NCI-H187 (cell line): ENCODE results near the gene TDRD7.
A peak's percentile ranks its signal among the peaks of the same experiment; 100 is the strongest.

Experiments
- DNase-seq, 2 experiments: peaks; one replicate each; lab custom pipeline; 2025; lab: John Stamatoyannopoulos, UW

TDRD7 gene

DNA sequence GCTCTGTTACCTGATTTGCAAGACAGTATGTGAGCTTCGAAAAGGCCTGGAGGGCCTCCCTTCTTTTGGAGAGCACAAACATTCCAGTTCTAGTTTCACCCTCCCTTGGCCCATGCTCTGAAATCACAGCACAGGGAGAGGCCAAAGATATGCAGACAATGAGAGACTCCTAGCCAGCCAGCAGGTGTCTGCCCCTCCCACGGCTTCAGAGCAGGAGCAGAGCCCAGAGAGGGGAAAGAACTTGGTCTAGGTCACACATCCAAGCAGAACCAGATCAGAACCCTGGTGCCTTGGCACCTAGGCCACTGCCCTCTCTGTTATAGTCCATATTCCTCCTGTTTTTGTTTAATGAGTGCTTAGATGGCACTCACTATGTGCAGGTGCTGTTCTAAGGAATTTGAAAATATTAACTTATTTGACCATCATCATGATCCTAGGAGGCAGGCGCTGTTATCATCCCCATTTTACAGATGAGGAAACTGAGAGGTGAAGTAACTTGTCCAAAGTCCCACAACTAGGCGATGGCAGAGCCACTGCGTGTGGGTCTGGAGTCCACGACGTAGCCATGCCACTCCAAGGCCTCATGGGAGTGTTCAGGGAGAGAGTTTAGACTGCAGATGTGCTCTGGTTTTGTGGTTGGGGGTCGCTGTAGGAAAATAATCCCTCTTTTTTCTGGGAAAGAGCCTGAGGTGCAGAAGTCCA, 116.8 kb downstream of the TDRD7 start:
- no peak for DNase-seq

DNA sequence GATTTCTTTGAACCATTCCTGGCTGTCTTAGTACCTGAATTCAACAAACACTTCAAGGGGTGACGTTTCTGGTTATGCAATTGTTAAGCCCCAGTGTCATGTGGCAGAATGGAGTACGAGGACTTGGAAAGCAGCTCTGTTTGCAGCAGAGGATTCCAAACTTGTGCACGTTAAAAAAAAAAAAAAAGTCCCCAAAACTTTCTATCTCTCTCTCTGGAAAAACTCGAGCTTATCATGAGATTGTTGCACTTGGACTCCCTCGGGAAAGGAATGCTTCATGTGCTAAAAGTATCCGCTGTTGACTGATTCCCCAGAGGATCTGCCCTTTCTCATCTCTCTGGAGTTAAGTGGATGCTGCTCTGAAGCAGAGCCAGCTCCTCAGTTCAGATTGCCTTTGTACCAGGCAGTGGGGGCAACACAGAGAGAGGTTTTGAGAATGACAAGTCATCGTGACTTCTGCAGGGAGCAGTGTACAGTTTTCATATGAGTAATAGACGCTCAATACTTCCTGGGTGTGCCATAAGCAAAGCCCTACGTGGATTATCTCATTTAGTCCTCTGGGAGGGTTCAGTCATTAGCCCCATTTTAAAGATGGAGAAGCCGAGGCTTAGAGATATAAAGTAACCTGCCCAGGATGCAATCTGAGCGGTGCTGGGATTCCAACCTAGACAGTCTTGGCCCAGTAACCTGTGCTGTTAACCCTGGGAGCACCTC, 117.6 kb downstream of the TDRD7 start:
- peak in 1 of 2 experiments; percentile 3 for DNase-seq

DNA sequence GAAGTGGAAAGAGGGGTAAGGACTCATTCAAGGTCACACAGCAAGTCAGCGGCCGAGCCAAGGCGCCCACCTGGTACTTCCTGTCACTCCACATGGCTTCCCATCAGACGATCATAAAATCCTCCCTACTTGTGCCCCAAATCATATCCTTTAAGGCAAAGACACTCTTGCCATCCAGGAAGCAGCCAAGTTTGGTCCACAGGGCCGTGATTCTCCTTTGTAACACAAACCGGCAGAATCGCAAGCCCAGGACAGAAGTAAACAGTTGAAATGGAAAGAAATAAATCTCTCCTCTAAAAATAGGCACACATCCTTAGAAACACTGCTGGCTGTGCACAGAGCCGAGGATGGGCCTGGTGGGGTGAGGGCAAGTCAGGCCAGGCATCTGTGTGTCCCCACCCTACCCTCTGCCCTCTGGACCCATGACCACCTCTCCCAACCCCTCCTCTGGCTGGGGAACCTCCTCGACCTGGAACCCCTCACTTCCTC, 120.0 kb downstream of the TDRD7 start:
- no peak for DNase-seq

DNA sequence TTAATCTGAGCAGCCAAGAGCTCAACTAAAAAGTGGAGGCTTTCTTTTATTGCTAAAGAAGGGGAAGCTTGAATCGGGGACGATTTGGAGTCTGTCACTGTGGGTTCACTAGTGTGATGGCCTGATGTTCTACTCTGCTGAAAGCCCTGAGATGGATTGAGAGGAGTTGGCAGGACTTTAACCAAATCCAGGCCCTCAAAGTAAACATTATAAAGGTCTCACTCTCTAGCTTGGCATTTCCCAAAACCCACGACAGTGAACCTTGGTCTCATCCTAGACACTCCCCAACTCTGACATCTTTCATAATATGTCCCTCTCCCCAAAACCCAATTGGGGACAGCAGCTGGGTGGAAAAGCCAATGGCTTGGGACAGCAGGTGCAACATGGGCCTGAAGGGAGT, 122.3 kb downstream of the TDRD7 start:
- DNase-seq: no peak

DNA sequence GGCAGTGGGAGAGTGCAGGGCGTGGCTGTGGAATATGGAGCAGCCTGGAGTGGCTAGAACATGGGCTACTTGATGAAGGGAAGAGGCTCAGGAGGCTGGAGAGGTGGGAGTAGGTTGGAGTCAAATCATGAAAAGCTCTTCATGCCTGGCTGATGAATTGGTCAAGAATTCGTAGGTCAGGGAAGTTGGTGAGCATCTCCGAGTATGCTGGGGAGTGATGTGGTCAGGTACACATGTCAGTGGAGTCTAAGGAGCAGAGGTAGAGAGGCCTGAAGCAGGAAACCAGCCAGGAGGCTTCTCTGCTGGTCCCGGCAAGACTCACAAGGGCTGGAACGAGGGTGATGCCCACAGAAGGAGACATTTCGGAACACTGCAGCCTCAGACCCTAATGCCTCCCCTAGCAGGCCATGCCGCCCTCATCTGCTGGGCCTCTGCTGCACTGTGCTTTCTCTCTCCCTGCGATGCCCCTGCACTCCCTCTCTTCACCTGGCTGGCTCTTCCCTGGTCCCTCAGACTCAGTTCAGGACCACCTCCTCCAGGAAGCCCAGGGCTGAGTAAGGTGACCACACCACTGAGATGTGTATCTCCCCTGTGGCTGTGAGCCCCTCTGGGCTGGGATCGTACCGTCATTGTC, 123.2 kb downstream of the TDRD7 start:
- DNase-seq: no peak

DNA sequence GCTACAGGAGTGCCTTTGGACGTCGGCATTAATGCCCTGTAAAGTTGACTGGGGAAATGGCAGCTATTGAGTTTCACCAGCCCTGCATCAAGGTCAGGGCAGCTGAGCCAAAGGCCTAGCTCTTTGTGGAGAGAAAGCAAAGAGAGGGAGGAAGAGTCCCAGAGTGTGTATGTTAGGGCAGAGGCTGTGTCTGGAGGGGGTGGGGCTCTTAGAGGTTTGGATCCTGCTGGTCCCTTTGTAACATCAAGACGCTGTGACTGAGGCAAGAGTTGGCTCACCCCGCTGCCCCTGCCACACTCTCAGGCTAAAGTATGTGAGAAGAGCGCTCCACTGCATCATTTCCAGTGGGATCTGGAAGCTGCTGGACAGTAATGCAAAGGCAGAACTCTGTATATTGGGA, 123.9 kb downstream of the TDRD7 start:
- no peak for DNase-seq

DNA sequence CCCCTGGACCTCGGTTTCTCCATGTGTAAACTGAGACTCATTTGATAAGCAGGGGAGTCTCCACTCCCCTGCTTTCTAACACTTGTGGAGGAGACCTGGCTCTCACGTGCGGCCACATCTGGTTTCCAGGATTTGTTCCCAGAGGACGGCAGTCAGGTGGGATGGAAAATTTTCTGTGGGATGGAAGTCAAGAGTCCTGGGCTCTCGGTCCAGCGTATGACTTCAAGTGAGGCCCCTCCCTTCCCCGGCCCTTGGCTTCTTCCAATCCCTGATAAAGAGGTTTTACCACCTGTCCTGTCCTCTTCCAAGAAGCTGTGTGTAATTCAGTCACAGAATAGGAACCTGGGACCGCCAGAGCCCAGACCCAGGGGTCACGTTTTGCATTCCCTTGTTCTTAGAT, 124.6 kb downstream of the TDRD7 start:
- DNase-seq: no peak

DNA sequence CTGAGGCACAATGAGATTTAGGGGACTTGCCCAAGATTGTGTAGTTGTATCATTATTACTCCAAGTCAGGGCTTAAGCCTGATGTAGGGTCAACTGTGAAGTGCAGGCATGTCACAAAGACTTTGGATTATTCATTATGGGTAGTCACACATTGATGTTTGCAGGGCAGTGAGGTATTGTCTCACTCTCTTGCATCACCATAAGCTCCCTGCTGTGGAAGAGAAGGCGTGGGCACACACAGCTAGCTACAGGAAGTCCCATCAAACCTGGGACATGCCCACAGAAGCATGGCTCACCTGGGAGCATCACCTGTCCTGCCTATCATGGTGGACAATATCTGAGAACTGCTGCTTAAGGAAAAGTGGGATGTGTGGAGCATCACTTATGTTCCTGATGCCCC, 131.7 kb downstream of the TDRD7 start:
- DNase-seq: no peak

DNA sequence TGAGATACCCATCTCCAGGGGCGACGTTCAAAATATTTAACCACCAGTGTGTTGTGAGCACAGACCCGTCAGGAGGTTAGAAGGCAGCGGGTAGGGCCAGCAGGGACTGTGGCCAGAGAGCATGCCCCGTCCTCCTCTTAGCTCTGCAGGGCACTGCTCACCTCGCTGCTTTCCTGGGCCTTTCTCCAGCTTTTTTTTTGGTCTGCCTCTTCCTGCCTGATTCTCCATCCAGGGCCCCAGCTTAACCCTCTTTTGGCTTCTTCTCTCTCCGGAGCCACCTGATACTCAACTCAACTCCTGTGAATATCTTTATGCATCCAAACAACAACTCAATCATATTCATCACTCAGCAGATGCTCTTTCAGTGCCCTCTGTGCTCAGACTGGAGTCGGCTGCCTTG, 133.6 kb downstream of the TDRD7 start:
- DNase-seq: no peak
